WTC11 (cell line): ENCODE measurements around the gene HPN.

Experiments
- CREB1 ChIP-seq: sonication (generic); formaldehyde crosslinking; IDR thresholded peaks from 2 replicates; pipeline ENCODE4 v1.8.0; 2023; ENCODE audit warnings: mild to moderate bottlenecking, missing genetic modification reagents
- ESRRA ChIP-seq: sonication (generic); formaldehyde crosslinking; IDR thresholded peaks from 2 replicates; pipeline ENCODE4 v1.8.1; 2022; ENCODE audit warnings: mild to moderate bottlenecking, missing genetic modification reagents, borderline replicate concordance
- JAZF1 ChIP-seq: fragments of 250-450 bp; sonication (Bioruptor Pico); IDR thresholded peaks from 2 replicates; pipeline ENCODE4 v1.9.0; 2021; ENCODE audit warnings: moderate library complexity, mild to moderate bottlenecking, inconsistent platforms
- JUN ChIP-seq: sonication (generic); formaldehyde crosslinking; IDR thresholded peaks from 2 replicates; pipeline ENCODE4 v1.8.0; 2023; ENCODE audit warnings: mild to moderate bottlenecking, missing genetic modification reagents
- NFE2L1 ChIP-seq: sonication (generic); formaldehyde crosslinking; IDR thresholded peaks from 2 replicates; pipeline ENCODE4 v1.8.1; 2023; ENCODE audit warnings: missing genetic modification reagents
- TF ChIP-seq, protein P1 (sequence below): fragments of 200-600 bp; IDR thresholded peaks from 2 replicates; pipeline ENCODE4 v1.8.0; 2022; ENCODE audit warnings: antibody characterized with exemption

DNA sequence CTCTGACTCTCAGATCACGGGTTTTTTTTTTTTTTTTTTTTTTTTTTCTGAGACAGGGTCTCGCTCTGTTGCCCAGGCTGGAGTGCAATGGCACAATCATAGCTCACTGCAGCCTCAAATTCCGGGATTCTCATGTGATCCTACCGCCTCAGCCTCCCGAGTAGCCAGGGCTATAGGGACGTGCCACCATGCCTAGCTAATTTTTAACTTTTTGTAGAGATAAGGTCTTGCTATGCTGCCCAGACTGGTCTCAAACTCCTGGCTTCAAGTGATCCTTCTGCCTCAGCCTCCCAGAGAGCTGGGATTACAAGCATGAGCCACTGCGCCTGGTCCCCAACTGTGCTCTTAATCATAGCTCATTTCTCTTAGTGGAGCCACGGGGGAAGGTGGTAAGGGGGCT, 46.0 kb upstream of the HPN start:
- TF ChIP-seq, protein P1, sequence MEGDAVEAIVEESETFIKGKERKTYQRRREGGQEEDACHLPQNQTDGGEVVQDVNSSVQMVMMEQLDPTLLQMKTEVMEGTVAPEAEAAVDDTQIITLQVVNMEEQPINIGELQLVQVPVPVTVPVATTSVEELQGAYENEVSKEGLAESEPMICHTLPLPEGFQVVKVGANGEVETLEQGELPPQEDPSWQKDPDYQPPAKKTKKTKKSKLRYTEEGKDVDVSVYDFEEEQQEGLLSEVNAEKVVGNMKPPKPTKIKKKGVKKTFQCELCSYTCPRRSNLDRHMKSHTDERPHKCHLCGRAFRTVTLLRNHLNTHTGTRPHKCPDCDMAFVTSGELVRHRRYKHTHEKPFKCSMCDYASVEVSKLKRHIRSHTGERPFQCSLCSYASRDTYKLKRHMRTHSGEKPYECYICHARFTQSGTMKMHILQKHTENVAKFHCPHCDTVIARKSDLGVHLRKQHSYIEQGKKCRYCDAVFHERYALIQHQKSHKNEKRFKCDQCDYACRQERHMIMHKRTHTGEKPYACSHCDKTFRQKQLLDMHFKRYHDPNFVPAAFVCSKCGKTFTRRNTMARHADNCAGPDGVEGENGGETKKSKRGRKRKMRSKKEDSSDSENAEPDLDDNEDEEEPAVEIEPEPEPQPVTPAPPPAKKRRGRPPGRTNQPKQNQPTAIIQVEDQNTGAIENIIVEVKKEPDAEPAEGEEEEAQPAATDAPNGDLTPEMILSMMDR = no peak
- TF ChIP-seq JAZF1 (no peak), NFE2L1 (CRISPR knock-in tag) (no peak), JUN (CRISPR knock-in tag) (no peak), CREB1 (CRISPR knock-in tag) (no peak), ESRRA (CRISPR knock-in tag) (no peak)
